Activated CD8-positive, alpha-beta T cell treated with anti-CD3 and anti-CD28 coated beads, Interleukin-2, amount 10 ng/mL, durations not matched to agents 7 days and 5 days (primary cell): ENCODE data around the gene ZNF521. TPM values are rescaled to one million over a fixed set of nuclear protein-coding genes. Genes with fewer than 3 reads are reported as not detected.

Source experiments
- ATAC-seq: fragments of 150-1000 bp; cut with Tn5 transposase; one replicate; pipeline ENCODE4 v1.10.0; 2021; ENCODE audit warnings: moderate library complexity
- CTCF ChIA-PET: fragments of 350-600 bp; sonication (Branson Sonifier 250); formaldehyde crosslinking; loops from one replicate; lab custom pipeline; 2021; ENCODE audit warnings: antibody characterized with exemption; lab: Charles Lee
- POLR2A ChIA-PET: fragments of 350-600 bp; sonication (Branson Sonifier 250); formaldehyde crosslinking; loops from one replicate; lab custom pipeline; 2021; ENCODE audit warnings: antibody characterized with exemption; lab: Charles Lee
- DNase-seq: peaks from one replicate; pipeline ENCODE4 v3.0.0-alpha.2; 2020
- H3K27ac Mint-ChIP-seq: one replicate; pipeline ENCODE4 v1.8.0; 2021; ENCODE audit warnings: mild to moderate bottlenecking, mixed read lengths
- H3K27me3 Mint-ChIP-seq: one replicate; pipeline ENCODE4 v1.8.0; 2021; ENCODE audit warnings: low read depth, mixed read lengths
- H3K36me3 Mint-ChIP-seq: one replicate; pipeline ENCODE4 v1.8.0; 2021; ENCODE audit warnings: low read depth, mixed read lengths
- H3K4me1 Mint-ChIP-seq: one replicate; pipeline ENCODE4 v1.8.0; 2021; ENCODE audit warnings: low read depth, mixed read lengths
- H3K4me3 Mint-ChIP-seq: one replicate; pipeline ENCODE4 v1.8.0; 2021; ENCODE audit warnings: mild to moderate bottlenecking, mixed read lengths
- H3K9me3 Mint-ChIP-seq: one replicate; pipeline ENCODE4 v1.8.0; 2022; ENCODE audit warnings: mixed read lengths; ENCODE audit not compliant: insufficient read depth
- total RNA-seq, 2 experiments: library from RNA; stranded (reverse); gene quantifications; one replicate each; pipeline ENCODE4 v1.2.3, GENCODE V29; 2021

ZNF521 gene
- total RNA-seq, 2 experiments from 2014 or later = not detected

- ATAC-seq (no peak), DNase-seq (no peak)
- POLR2A ChIA-PET = no interaction called here
- Mint-ChIP-seq H3K4me1 (no peaks in the 10 kb centered on the region), H3K36me3 (no peaks in the 10 kb centered on the region), H3K27me3 (no peaks in the 10 kb centered on the region), H3K4me3 (no peak overlapping the region), H3K9me3 (no peaks in the 10 kb centered on the region), H3K27ac (no peak overlapping the region)
- CTCF ChIA-PET = no interaction called here
Measured at GRCh38 chr18:25262920-25263319, 89.0 kb downstream of the ZNF521 start.

- ChIA-PET POLR2A (no interaction called here), CTCF (no interaction called here)
- Mint-ChIP-seq H3K4me3 (no peak overlapping the region), H3K36me3 (no peaks in the 10 kb centered on the region), H3K9me3 (no peaks in the 10 kb centered on the region), H3K27me3 (no peaks in the 10 kb centered on the region), H3K4me1 (no peaks in the 10 kb centered on the region), H3K27ac (no peak overlapping the region)
- DNase-seq (no peak), ATAC-seq (no peak)
Measured at GRCh38 chr18:25261768-25262167, 90.2 kb downstream of the ZNF521 start.

- Mint-ChIP-seq H3K4me1 (no peaks in the 10 kb centered on the region), H3K27me3 (no peaks in the 10 kb centered on the region), H3K4me3 (no peak overlapping the region), H3K9me3 (no peaks in the 10 kb centered on the region), H3K36me3 (no peaks in the 10 kb centered on the region), H3K27ac (no peak overlapping the region)
- CTCF ChIA-PET = no interaction called here
- DNase-seq (no peak), ATAC-seq (no peak)
- POLR2A ChIA-PET = no interaction called here
Measured at GRCh38 chr18:25256439-25256838, 95.5 kb downstream of the ZNF521 start.

GRCh38 chr18:25253779-25254178 is 98.2 kb downstream of the ZNF521 start:
- Mint-ChIP-seq H3K27ac (no peak overlapping the region), H3K9me3 (no peaks in the 10 kb centered on the region), H3K4me1 (no peaks in the 10 kb centered on the region), H3K36me3 (no peaks in the 10 kb centered on the region), H3K27me3 (no peaks in the 10 kb centered on the region), H3K4me3 (no peak overlapping the region)
- ChIA-PET POLR2A (no interaction called here), CTCF (no interaction called here)
- ATAC-seq = no peak
- no peak for DNase-seq

GRCh38 chr18:25253136-25253535 is 98.8 kb downstream of the ZNF521 start:
- Mint-ChIP-seq H3K27ac (no peak overlapping the region), H3K9me3 (no peaks in the 10 kb centered on the region), H3K36me3 (no peaks in the 10 kb centered on the region), H3K4me1 (no peaks in the 10 kb centered on the region), H3K4me3 (no peak overlapping the region), H3K27me3 (no peaks in the 10 kb centered on the region)
- CTCF ChIA-PET = no interaction called here
- ATAC-seq = no peak
- no peak for DNase-seq
- POLR2A ChIA-PET = no interaction called here

GRCh38 chr18:25251068-25251467 is 100.9 kb downstream of the ZNF521 start:
- Mint-ChIP-seq H3K9me3 (no peaks in the 10 kb centered on the region), H3K4me1 (no peaks in the 10 kb centered on the region), H3K27ac (no peak overlapping the region), H3K4me3 (no peak overlapping the region), H3K36me3 (no peaks in the 10 kb centered on the region), H3K27me3 (no peaks in the 10 kb centered on the region)
- ATAC-seq (no peak), DNase-seq (no peak)
- ChIA-PET CTCF (no interaction called here), POLR2A (no interaction called here)

GRCh38 chr18:25250474-25250851 is 101.5 kb downstream of the ZNF521 start:
- ChIA-PET POLR2A (no interaction called here), CTCF (no interaction called here)
- no peak for ATAC-seq
- Mint-ChIP-seq H3K4me3 (no peak overlapping the region), H3K4me1 (no peaks in the 10 kb centered on the region), H3K36me3 (no peaks in the 10 kb centered on the region), H3K9me3 (no peaks in the 10 kb centered on the region), H3K27ac (no peak overlapping the region), H3K27me3 (no peaks in the 10 kb centered on the region)
- DNase-seq = no peak

GRCh38 chr18:25248755-25249154 is 103.2 kb downstream of the ZNF521 start:
- H3K9me3 Mint-ChIP-seq = no peaks in the 10 kb centered on the region
- H3K36me3 Mint-ChIP-seq = no peaks in the 10 kb centered on the region
- ATAC-seq (no peak), DNase-seq (no peak)
- H3K4me3 Mint-ChIP-seq = no peak overlapping the region
- H3K27me3 Mint-ChIP-seq = no peaks in the 10 kb centered on the region
- POLR2A ChIA-PET = no interaction called here
- H3K4me1 Mint-ChIP-seq = no peaks in the 10 kb centered on the region
- H3K27ac Mint-ChIP-seq = no peak overlapping the region
- CTCF ChIA-PET = no interaction called here

GRCh38 chr18:25247725-25248124 is 104.2 kb downstream of the ZNF521 start:
- DNase-seq (no peak), ATAC-seq (no peak)
- CTCF ChIA-PET = no interaction called here
- H3K4me3 Mint-ChIP-seq = no peak overlapping the region
- POLR2A ChIA-PET = no interaction called here
- no peak overlapping the region for H3K27ac Mint-ChIP-seq
- H3K36me3 Mint-ChIP-seq = no peaks in the 10 kb centered on the region
- H3K4me1 Mint-ChIP-seq = no peaks in the 10 kb centered on the region
- H3K27me3 Mint-ChIP-seq = no peaks in the 10 kb centered on the region
- no peaks in the 10 kb centered on the region for H3K9me3 Mint-ChIP-seq

GRCh38 chr18:25244924-25245698 is 106.9 kb downstream of the ZNF521 start:
- no peak overlapping the region for H3K4me3 Mint-ChIP-seq
- ChIA-PET CTCF (no interaction called here), POLR2A (no interaction called here)
- H3K4me1 Mint-ChIP-seq = no peaks in the 10 kb centered on the region
- no peaks in the 10 kb centered on the region for H3K9me3 Mint-ChIP-seq
- no peak for ATAC-seq
- H3K27ac Mint-ChIP-seq = no peak overlapping the region
- no peaks in the 10 kb centered on the region for H3K27me3 Mint-ChIP-seq
- no peaks in the 10 kb centered on the region for H3K36me3 Mint-ChIP-seq
- no peak for DNase-seq

GRCh38 chr18:25244170-25244569 is 107.8 kb downstream of the ZNF521 start:
- ChIA-PET CTCF (no interaction called here), POLR2A (no interaction called here)
- Mint-ChIP-seq H3K4me3 (no peak overlapping the region), H3K4me1 (no peaks in the 10 kb centered on the region), H3K9me3 (no peaks in the 10 kb centered on the region), H3K36me3 (no peaks in the 10 kb centered on the region), H3K27me3 (no peaks in the 10 kb centered on the region), H3K27ac (no peak overlapping the region)
- no peak for DNase-seq
- no peak for ATAC-seq

GRCh38 chr18:25243754-25244153 is 108.2 kb downstream of the ZNF521 start:
- POLR2A ChIA-PET = no interaction called here

GRCh38 chr18:25243257-25243656 is 108.7 kb downstream of the ZNF521 start:
- no peaks in the 10 kb centered on the region for H3K9me3 Mint-ChIP-seq
- no peaks in the 10 kb centered on the region for H3K27me3 Mint-ChIP-seq
- DNase-seq = no peak
- POLR2A ChIA-PET = no interaction called here
- CTCF ChIA-PET = no interaction called here
- no peaks in the 10 kb centered on the region for H3K4me1 Mint-ChIP-seq
- H3K4me3 Mint-ChIP-seq = no peak overlapping the region
- no peaks in the 10 kb centered on the region for H3K36me3 Mint-ChIP-seq
- no peak for ATAC-seq
- H3K27ac Mint-ChIP-seq = no peak overlapping the region

More at GRCh38 chr18:25243754-25244153, 108.2 kb downstream of the ZNF521 start:
- Mint-ChIP-seq H3K9me3 (no peaks in the 10 kb centered on the region), H3K4me3 (no peak overlapping the region), H3K36me3 (no peaks in the 10 kb centered on the region), H3K27ac (no peak overlapping the region), H3K4me1 (no peaks in the 10 kb centered on the region), H3K27me3 (no peaks in the 10 kb centered on the region)
- no peak for DNase-seq
- CTCF ChIA-PET = no interaction called here
- no peak for ATAC-seq
